HCT116 (cell line): ENCODE data around the gene PAPPA2. TPM values are rescaled to one million over a fixed set of nuclear protein-coding genes. Genes with fewer than 3 reads are reported as not detected.

Source experiments
- ATAC-seq: fragments of 200-7000 bp; cut with Tn5 transposase; 2 replicates; pipeline ENCODE4 v1.9.1; 2020; ENCODE audit warnings: mild to moderate bottlenecking, moderate library complexity
- BruUV-seq: library from RNA; stranded (reverse); fragments of 400-500 nt; replicated peaks from 2 replicates; lab custom pipeline; 2021; lab: Mats Ljungman, UMichigan
- CTCF ChIA-PET: fragments of 300-600 bp; sonication (Branson Sonifier 250); formaldehyde crosslinking; loops from one replicate; lab custom pipeline; 2021; ENCODE audit warnings: antibody characterized with exemption; lab: Charles Lee
- POLR2A ChIA-PET: fragments of 300-600, 350-600 bp; sonication (Branson Sonifier 250); formaldehyde crosslinking; loops from one replicate; lab custom pipeline; 2021; ENCODE audit warnings: antibody characterized with exemption; lab: Charles Lee
- RAD21 ChIA-PET, 2 experiments: fragments of 300-600 bp; sonication (Branson Sonifier 250); formaldehyde crosslinking; loops; one replicate each; lab custom pipeline; 2023; ENCODE audit warnings: low total read pairs in 2 of 2; ENCODE audit not compliant: uncharacterized antibody in 2 of 2, unreplicated experiment in 2 of 2, low non-redundant PET in 1 of 2; lab: Charles Lee
- DNase-seq: peaks from one replicate; pipeline ENCODE4 v3.0.0-alpha.2; 2010; ENCODE audit warnings: low read depth, low spot score
- H2AFZ ChIP-seq: fragments of 200-600 bp; shearing (Covaris generic), sonication (generic); 2 replicates; pipeline ENCODE4 v1.6.1; 2017; ENCODE audit warnings: low read depth, mixed run types, mixed read lengths, antibody characterized with exemption, low read length; ENCODE audit not compliant: poor library complexity, severe bottlenecking
- H3K27ac ChIP-seq: 2 replicates; pipeline ENCODE4 v1.5.1; 2012; ENCODE audit warnings: low read depth, low read length
- H3K27me3 ChIP-seq: fragments of 200-600 bp; sonication (generic); 2 replicates; pipeline ENCODE4 v1.6.1; 2016; ENCODE audit warnings: mixed run types, low read length, mixed read lengths; ENCODE audit not compliant: insufficient read depth
- H3K36me3 ChIP-seq, 2 experiments: fragments of 200-500 bp in 1 of 2; fragments of 200-600 bp in 1 of 2; sonication (Bioruptor generic) in 1 of 2; sonication (generic) in 1 of 2; 2 replicates each; pipeline versions ENCODE4 v1.5.1 to v1.6.1; 2014 to 2016; ENCODE audit warnings: low read length in 2 of 2, inconsistent platforms in 1 of 2, mixed read lengths in 1 of 2, mixed run types in 1 of 2; ENCODE audit not compliant: insufficient read depth in 2 of 2, control insufficient read depth in 1 of 2
- H3K4me1 ChIP-seq, 2 experiments: fragments of 200-600 bp in 1 of 2; sonication (generic) in 1 of 2; 2 replicates each; pipeline versions ENCODE4 v1.5.1 to v1.6.1; 2012 to 2017; ENCODE audit warnings: low read length in 2 of 2, inconsistent platforms in 1 of 2, mild to moderate bottlenecking in 1 of 2, mixed read lengths in 1 of 2, mixed run types in 1 of 2, moderate library complexity in 1 of 2; ENCODE audit not compliant: insufficient read depth in 2 of 2, control insufficient read depth in 1 of 2
- H3K4me2 ChIP-seq: fragments of 200-600 bp; sonication (generic); 2 replicates; pipeline ENCODE4 v1.6.1; 2017; ENCODE audit warnings: mixed run types, low read length, mixed read lengths
- H3K4me3 ChIP-seq, 2 experiments: fragments of 200-600 bp in 1 of 2; sonication (generic) in 1 of 2; replicated peaks in 1 of 2; 2 replicates each; pipeline ENCODE4 v1.5.1; 2011 to 2016; ENCODE audit warnings: low read length in 2 of 2, control low read depth in 1 of 2, low read depth in 1 of 2, mild to moderate bottlenecking in 1 of 2, mixed read lengths in 1 of 2, mixed run types in 1 of 2
- H3K79me2 ChIP-seq: fragments of 200-600 bp; sonication (generic); 2 replicates; pipeline ENCODE4 v1.6.1; 2017; ENCODE audit warnings: mild to moderate bottlenecking, mixed run types, low read length, moderate library complexity, mixed read lengths; ENCODE audit not compliant: insufficient read depth
- H3K9ac ChIP-seq: fragments of 200-600 bp; sonication (generic); 2 replicates; pipeline ENCODE4 v1.6.1; 2016; ENCODE audit warnings: low read length, mixed read lengths
- H3K9me2 ChIP-seq: fragments of 200-600 bp; sonication (generic), shearing (Covaris generic); 2 replicates; pipeline ENCODE4 v1.6.1; 2017; ENCODE audit warnings: mixed run types, mild to moderate bottlenecking, moderate library complexity; ENCODE audit not compliant: insufficient read depth
- H3K9me3 ChIP-seq, 2 experiments: fragments of 200-500 bp in 1 of 2; fragments of 200-600 bp in 1 of 2; sonication (Bioruptor generic) in 1 of 2; sonication (generic) in 1 of 2; 2 replicates each; pipeline ENCODE4 v1.6.1; 2014 to 2017; ENCODE audit warnings: low read length in 2 of 2, mixed read lengths in 2 of 2, inconsistent platforms in 1 of 2, low read depth in 1 of 2, mild to moderate bottlenecking in 1 of 2, mixed run types in 1 of 2, moderate library complexity in 1 of 2; ENCODE audit not compliant: control insufficient read depth in 1 of 2, insufficient read depth in 1 of 2
- H4K20me1 ChIP-seq: fragments of 200-600 bp; sonication (generic), shearing (Covaris generic); 2 replicates; pipeline ENCODE4 v1.6.1; 2017; ENCODE audit warnings: mixed run types, mild to moderate bottlenecking, moderate library complexity; ENCODE audit not compliant: insufficient read depth
- CTCF ChIP-seq, 3 experiments: fragments of 200-600 bp in 1 of 3; sonication (generic) in 1 of 3; IDR thresholded peaks in 2 of 3; conservative IDR thresholded peaks in 1 of 3; 2 replicates each; pipeline ENCODE4 v1.5.1; 2012 to 2017; ENCODE audit warnings: low read depth in 2 of 3, low read length in 2 of 3, antibody characterized with exemption in 1 of 3, borderline replicate concordance in 1 of 3, control low read depth in 1 of 3, mild to moderate bottlenecking in 1 of 3, mixed read lengths in 1 of 3, mixed run types in 1 of 3, moderate library complexity in 1 of 3; ENCODE audit not compliant: insufficient read depth in 1 of 3
- EGR1 ChIP-seq: IDR thresholded peaks from 2 replicates; pipeline ENCODE4 v1.6.1; 2012; ENCODE audit warnings: low read depth
- POLR2AphosphoS5 ChIP-seq: IDR thresholded peaks from 2 replicates; pipeline ENCODE4 v1.6.1; 2011; ENCODE audit warnings: mild to moderate bottlenecking, low read depth, low read length, moderate library complexity
- RAD21 ChIP-seq: IDR thresholded peaks from 2 replicates; pipeline ENCODE4 v1.6.1; 2012; ENCODE audit warnings: low read depth, mild to moderate bottlenecking
- SIN3A ChIP-seq: IDR thresholded peaks from 2 replicates; pipeline ENCODE4 v1.6.1; 2012; ENCODE audit warnings: low read depth
- SP1 ChIP-seq: IDR thresholded peaks from 2 replicates; pipeline ENCODE4 v1.6.1; 2012; ENCODE audit warnings: low read depth
- SRF ChIP-seq: IDR thresholded peaks from 2 replicates; pipeline ENCODE4 v1.6.1; 2012; ENCODE audit warnings: low read depth
- TCF7L2 ChIP-seq: IDR thresholded peaks from 2 replicates; pipeline ENCODE4 v1.7.0; 2011; ENCODE audit warnings: borderline replicate concordance, inconsistent platforms; ENCODE audit not compliant: insufficient read depth, insufficient read length; ENCODE audit errors: extremely low read depth
- ZBTB33 ChIP-seq: IDR thresholded peaks from 2 replicates; pipeline ENCODE4 v1.6.1; 2011; ENCODE audit warnings: mild to moderate bottlenecking, low read length, moderate library complexity; ENCODE audit not compliant: insufficient replicate concordance; ENCODE audit errors: extremely low read depth
- ZFX ChIP-seq: fragments of 450-650 bp; IDR thresholded peaks from 2 replicates; pipeline ENCODE4 v1.6.1; 2017
- intact Hi-C: fragments of 100-400 bp; cut with micrococcal nuclease; formaldehyde crosslinking; loops from 2 replicates; pipeline ENCODE4 v1.10.0; 2022
- total RNA-seq: library from RNA; stranded (reverse); gene quantifications from one replicate; pipeline ENCODE4 v1.2.1, GENCODE V29; 2021; ENCODE audit not compliant: unreplicated experiment
- TF ChIP-seq, protein P1 (sequence below): IDR thresholded peaks from 2 replicates; pipeline ENCODE4 v1.6.1; 2012

The PAPPA2 gene
- total RNA-seq, 1 experiment from 2014 or later: not detected

DNA sequence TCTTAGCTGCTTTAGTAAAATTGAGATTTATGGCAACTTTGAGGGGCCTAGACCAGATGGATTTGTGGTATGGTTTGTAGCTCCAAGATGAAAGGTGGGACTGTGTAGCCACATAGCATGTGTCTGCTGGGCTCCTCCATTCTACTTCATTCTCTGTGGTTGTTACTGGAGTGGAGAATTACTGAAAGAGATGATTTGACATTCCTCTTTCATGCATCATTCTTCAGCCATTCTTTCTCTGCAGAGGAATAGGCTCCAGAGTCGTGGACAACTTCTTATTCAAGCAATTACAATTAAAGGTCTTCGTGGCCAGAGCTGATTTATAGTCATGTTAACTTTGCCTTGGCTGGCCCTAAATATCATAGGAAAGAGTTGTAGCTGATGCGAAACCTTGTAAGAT lies 328.9 kb downstream of the PAPPA2 start (continued):
- TF ChIP-seq CTCF (IDR thresholded peaks at IDR 0.05 in 2 of 3, conservative IDR thresholded peaks at IDR 0.05 in 1 of 3; ENCODE audit: borderline replicate concordance in 1 of 3, insufficient read depth in 1 of 3, low read depth in 2 of 3, low read length in 2 of 3) (no peak), RAD21 (no peak), SIN3A (no peak), EGR1 (no peak)
- TF ChIP-seq, protein P1, sequence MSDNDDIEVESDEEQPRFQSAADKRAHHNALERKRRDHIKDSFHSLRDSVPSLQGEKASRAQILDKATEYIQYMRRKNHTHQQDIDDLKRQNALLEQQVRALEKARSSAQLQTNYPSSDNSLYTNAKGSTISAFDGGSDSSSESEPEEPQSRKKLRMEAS: no peak

- H3K36me3 ChIP-seq: no peaks in the 10 kb centered on the region
- no peaks in the 10 kb centered on the region for H3K79me2 ChIP-seq
- TF ChIP-seq SP1 (no peak), TCF7L2 (no peak), ZFX (no peak), EGR1 (no peak), ZBTB33 (no peak), SIN3A (no peak), SRF (no peak), POLR2AphosphoS5 (no peak)
- ATAC-seq: no peak
- BruUV-seq: no TSS peak
- no peak for DNase-seq
- H4K20me1 ChIP-seq: no peaks in the 10 kb centered on the region
- no peak overlapping the region for H3K4me3 ChIP-seq
- no peaks in the 10 kb centered on the region for H3K9me3 ChIP-seq
- no peaks in the 10 kb centered on the region for H3K4me1 ChIP-seq
- ChIA-PET RAD21 (no interaction called here), POLR2A (no interaction called here), CTCF (no interaction called here)
- H3K27ac ChIP-seq: no peak overlapping the region
- H3K9me2 ChIP-seq: no peaks in the 10 kb centered on the region
- no peak overlapping the region for H3K9ac ChIP-seq
- peaks cover 4% of the 10 kb centered on the region; the same call in 1 of the 2 replicates for H3K27me3 ChIP-seq
- intact Hi-C loops: no loop called here
- H2AFZ ChIP-seq: no peak overlapping the region
- H3K4me2 ChIP-seq: no peak overlapping the region
Measured at GRCh38 chr1:176794897-176795508, 332.0 kb downstream of the PAPPA2 start.
